Gastrocnemius medialis (tissue), 4 donors: ENCODE measurements around the gene GIT2. TPM values are rescaled to one million over a fixed set of nuclear protein-coding genes. Genes with fewer than 3 reads are reported as not detected.

Experiments
- ATAC-seq, 2 donors: fragments of 150-250 bp; one replicate each; pipeline ENCODE4 v1.9.1; 2016
- DNase-seq, 2 donors: peaks; one replicate each; pipeline ENCODE4 v3.0.0-alpha.2; 2019
- H3K27ac ChIP-seq, 4 donors: fragments of 200-600 bp; sonication (generic); 1 replicate in 1 of 4; 2 replicates in 3 of 4; pipeline ENCODE4 v1.5.1; 2016 to 2018; ENCODE audit warnings: mild to moderate bottlenecking in 2 of 4, moderate library complexity in 1 of 4
- H3K27me3 ChIP-seq, 3 donors: fragments of 200-600 bp; sonication (generic) in 2 of 3; 1 replicate in 1 of 3; 2 replicates in 2 of 3; pipeline versions ENCODE4 v1.5.1 to v1.6.0; 2016 to 2019; ENCODE audit warnings: mild to moderate bottlenecking in 1 of 3, moderate library complexity in 1 of 3
- H3K36me3 ChIP-seq, 2 donors: fragments of 200-600 bp; sonication (generic) in 1 of 2; one replicate each; pipeline ENCODE4 v1.5.1; 2017 to 2018
- H3K4me1 ChIP-seq, 2 donors: fragments of 200-600 bp; sonication (generic) in 1 of 2; one replicate each; pipeline ENCODE4 v1.5.1; 2016 to 2017; ENCODE audit warnings: mild to moderate bottlenecking in 2 of 2
- H3K4me3 ChIP-seq, 4 donors: fragments of 200-600 bp; sonication (generic) in 3 of 4; 1 replicate in 1 of 4; 2 replicates in 3 of 4; pipeline ENCODE4 v1.5.1; 2016 to 2019; ENCODE audit warnings: mild to moderate bottlenecking in 2 of 4
- H3K9me3 ChIP-seq, 3 donors: fragments of 200-600 bp; sonication (generic) in 2 of 3; 1 replicate in 1 of 3; 2 replicates in 2 of 3; pipeline ENCODE4 v1.5.1; 2016 to 2019
- CTCF ChIP-seq, 5 experiments: fragments of 450-650 bp in 3 of 5; fragments of 200-600 bp in 2 of 5; sonication (generic) in 2 of 5; IDR thresholded peaks in 4 of 5; conservative IDR thresholded peaks in 1 of 5; 1 replicate in 4 of 5; 2 replicates in 1 of 5; pipeline ENCODE4 v1.5.1; 2016 to 2019; ENCODE audit warnings: antibody characterized with exemption in 5 of 5, mild to moderate bottlenecking in 3 of 5, moderate library complexity in 3 of 5
- POLR2A ChIP-seq, 2 donors: fragments of 450-650 bp; IDR thresholded peaks; one replicate each; pipeline ENCODE4 v1.6.1; 2017; ENCODE audit warnings: antibody characterized with exemption in 2 of 2, mild to moderate bottlenecking in 2 of 2, moderate library complexity in 2 of 2
- in situ Hi-C, 4 donors: fragments of 200-750 bp; cut with MboI; loops; one replicate each; pipeline versions ENCODE4 v1.15.0 to v1.8.0; 2017; ENCODE audit warnings: low sequenced_read_pairs in 4 of 4
- intact Hi-C: fragments of 100-400 bp; cut with DNase I; formaldehyde crosslinking; loops from one replicate; pipeline ENCODE4 v1.15.1; 2023; ENCODE audit warnings: low total_unique reads
- total RNA-seq, 4 donors: library from RNA; depleted of rRNA; stranded (reverse); fragments of >200 nt; gene quantifications; one replicate each; pipeline versions ENCODE4 v1.1.0 to v1.2.3, GENCODE V29; 2016

The GIT2 gene
- total RNA-seq, 4 donors from 2014 or later = 23.4 to 32.1 (median 23.6) TPM

GRCh38 chr12:110007881-110008280 lies 11.7 kb upstream of the GIT2 start:
- Histone ChIP-seq H3K36me3 (peaks cover 0 to 10% of the 10 kb centered on the region in 2 donors), H3K4me1 (peaks cover under 1 to 3% of the 10 kb centered on the region in 2 donors), H3K9me3 (no peaks in the 10 kb centered on the region), H3K27me3 (no peaks in the 10 kb centered on the region), H3K27ac (no peak overlapping the region), H3K4me3 (no peak overlapping the region)
- in situ Hi-C loops = no loop called here
- TF ChIP-seq POLR2A (IDR thresholded peaks at IDR 0.05) (no peak), CTCF (IDR thresholded peaks at IDR 0.05 in 4 of 5, conservative IDR thresholded peaks at IDR 0.05 in 1 of 5) (no peak)
- no peak for ATAC-seq
- no peak for DNase-seq
- intact Hi-C loops = no loop called here

GRCh38 chr12:110006115-110006514 lies 9.9 kb upstream of the GIT2 start:
- DNase-seq = no peak
- TF ChIP-seq CTCF (IDR thresholded peaks at IDR 0.05 in 4 of 5, conservative IDR thresholded peaks at IDR 0.05 in 1 of 5) = no peak
- TF ChIP-seq POLR2A (IDR thresholded peaks at IDR 0.05) = no peak
- Histone ChIP-seq H3K27ac (no peak overlapping the region), H3K27me3 (no peaks in the 10 kb centered on the region), H3K4me1 (peaks cover 11 to 18% of the 10 kb centered on the region in 2 donors), H3K9me3 (no peaks in the 10 kb centered on the region), H3K36me3 (peaks cover 0 to 4% of the 10 kb centered on the region in 2 donors), H3K4me3 (no peak overlapping the region)
- in situ Hi-C loops = no loop called here
- intact Hi-C loops = no loop called here
- no peak for ATAC-seq

- no peak for DNase-seq
- no peak overlapping the region for H3K27ac ChIP-seq
- no peak for TF ChIP-seq CTCF (IDR thresholded peaks at IDR 0.05 in 4 of 5, conservative IDR thresholded peaks at IDR 0.05 in 1 of 5)
- TF ChIP-seq POLR2A (IDR thresholded peaks at IDR 0.05) = no peak
- H3K27me3 ChIP-seq = no peaks in the 10 kb centered on the region
- H3K4me1 ChIP-seq = peaks cover 12 to 22% of the 10 kb centered on the region in 2 donors
- in situ Hi-C loops (no loop called here), intact Hi-C loops (no loop called here)
- H3K9me3 ChIP-seq = no peaks in the 10 kb centered on the region
- H3K36me3 ChIP-seq = peaks cover 0 to 4% of the 10 kb centered on the region in 2 donors
- no peak overlapping the region for H3K4me3 ChIP-seq
- ATAC-seq = no peak
Measured at GRCh38 chr12:110005319-110005973, 9.3 kb upstream of the GIT2 start.

GRCh38 chr12:110004598-110004997 lies 8.4 kb upstream of the GIT2 start:
- ATAC-seq = no peak
- TF ChIP-seq POLR2A (IDR thresholded peaks at IDR 0.05) (no peak), CTCF (IDR thresholded peaks at IDR 0.05 in 4 of 5, conservative IDR thresholded peaks at IDR 0.05 in 1 of 5) (no peak)
- Histone ChIP-seq H3K27ac (no peak overlapping the region), H3K4me3 (no peak overlapping the region), H3K9me3 (no peaks in the 10 kb centered on the region), H3K27me3 (no peaks in the 10 kb centered on the region), H3K4me1 (peaks cover 17 to 29% of the 10 kb centered on the region in 2 donors), H3K36me3 (peaks cover 0 to 4% of the 10 kb centered on the region in 2 donors)
- in situ Hi-C loops = no loop called here
- intact Hi-C loops = no loop called here
- DNase-seq = no peak
